HL-60 (cell line): ENCODE measurements around the gene AFAP1L2.

Experiments
- DNase-seq, 2 experiments: peaks; one replicate each; pipeline ENCODE4 v3.0.0-alpha.2; 2010 to 2020; ENCODE audit warnings: low read depth in 1 of 2, low spot score in 1 of 2
- H3K27ac ChIP-seq: fragments of 250-450 bp; sonication (Bioruptor Pico); replicated peaks from 2 replicates; pipeline ENCODE4 v1.5.1; 2020; ENCODE audit warnings: mild to moderate bottlenecking, moderate library complexity
- H3K27me3 ChIP-seq: fragments of 250-450 bp; sonication (Bioruptor Pico); 2 replicates; pipeline ENCODE4 v1.5.1; 2021; ENCODE audit warnings: mild to moderate bottlenecking, moderate library complexity; ENCODE audit not compliant: insufficient read depth, poor library complexity, severe bottlenecking
- H3K4me3 ChIP-seq: replicated peaks from 2 replicates; pipeline ENCODE4 v1.5.1; 2011; ENCODE audit warnings: mild to moderate bottlenecking, control low read depth, low read length; ENCODE audit not compliant: insufficient read depth
- GABPA ChIP-seq: IDR thresholded peaks from 2 replicates; pipeline ENCODE4 v1.6.1; 2012; ENCODE audit warnings: low read depth
- POLR2AphosphoS5 ChIP-seq: IDR thresholded peaks from 2 replicates; pipeline ENCODE4 v1.6.1; 2012; ENCODE audit warnings: low read depth
- SPI1 ChIP-seq: IDR thresholded peaks from 2 replicates; pipeline ENCODE4 v1.6.1; 2012; ENCODE audit warnings: low read depth, mild to moderate bottlenecking, borderline replicate concordance
- TF ChIP-seq, protein P1 (sequence below): IDR thresholded peaks from one replicate; pipeline ENCODE4 v1.5.1; 2011; ENCODE audit warnings: low read length, control low read depth, inconsistent platforms; ENCODE audit not compliant: insufficient read depth
- TF ChIP-seq, protein P2 (sequence below): IDR thresholded peaks from 2 replicates; pipeline ENCODE4 v1.6.1; 2012; ENCODE audit warnings: low read depth; ENCODE audit not compliant: insufficient replicate concordance

AFAP1L2 gene

DNA sequence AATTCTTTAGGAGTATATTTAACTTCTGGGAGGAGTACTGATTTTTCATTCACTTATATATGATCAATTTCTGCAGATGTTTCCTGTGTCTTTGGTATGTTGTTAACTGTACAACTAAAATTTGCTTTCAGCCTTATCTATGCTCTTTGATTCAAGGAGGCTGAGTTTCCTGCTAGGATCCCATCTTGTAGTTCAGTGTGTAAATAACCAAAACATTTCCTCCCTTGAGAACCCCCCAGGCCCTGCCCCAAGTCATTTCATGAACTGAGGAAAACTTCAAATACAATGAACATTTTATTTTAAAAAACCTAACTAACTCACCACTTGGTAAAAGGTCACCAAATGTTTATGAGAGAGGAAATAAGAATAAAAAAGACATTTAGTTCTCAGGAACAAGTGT lies 109.8 kb downstream of the AFAP1L2 start:
- TF ChIP-seq POLR2AphosphoS5 (no peak), GABPA (no peak), SPI1 (no peak)
- TF ChIP-seq, protein P1, sequence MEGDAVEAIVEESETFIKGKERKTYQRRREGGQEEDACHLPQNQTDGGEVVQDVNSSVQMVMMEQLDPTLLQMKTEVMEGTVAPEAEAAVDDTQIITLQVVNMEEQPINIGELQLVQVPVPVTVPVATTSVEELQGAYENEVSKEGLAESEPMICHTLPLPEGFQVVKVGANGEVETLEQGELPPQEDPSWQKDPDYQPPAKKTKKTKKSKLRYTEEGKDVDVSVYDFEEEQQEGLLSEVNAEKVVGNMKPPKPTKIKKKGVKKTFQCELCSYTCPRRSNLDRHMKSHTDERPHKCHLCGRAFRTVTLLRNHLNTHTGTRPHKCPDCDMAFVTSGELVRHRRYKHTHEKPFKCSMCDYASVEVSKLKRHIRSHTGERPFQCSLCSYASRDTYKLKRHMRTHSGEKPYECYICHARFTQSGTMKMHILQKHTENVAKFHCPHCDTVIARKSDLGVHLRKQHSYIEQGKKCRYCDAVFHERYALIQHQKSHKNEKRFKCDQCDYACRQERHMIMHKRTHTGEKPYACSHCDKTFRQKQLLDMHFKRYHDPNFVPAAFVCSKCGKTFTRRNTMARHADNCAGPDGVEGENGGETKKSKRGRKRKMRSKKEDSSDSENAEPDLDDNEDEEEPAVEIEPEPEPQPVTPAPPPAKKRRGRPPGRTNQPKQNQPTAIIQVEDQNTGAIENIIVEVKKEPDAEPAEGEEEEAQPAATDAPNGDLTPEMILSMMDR = no peak
- TF ChIP-seq, protein P2, sequence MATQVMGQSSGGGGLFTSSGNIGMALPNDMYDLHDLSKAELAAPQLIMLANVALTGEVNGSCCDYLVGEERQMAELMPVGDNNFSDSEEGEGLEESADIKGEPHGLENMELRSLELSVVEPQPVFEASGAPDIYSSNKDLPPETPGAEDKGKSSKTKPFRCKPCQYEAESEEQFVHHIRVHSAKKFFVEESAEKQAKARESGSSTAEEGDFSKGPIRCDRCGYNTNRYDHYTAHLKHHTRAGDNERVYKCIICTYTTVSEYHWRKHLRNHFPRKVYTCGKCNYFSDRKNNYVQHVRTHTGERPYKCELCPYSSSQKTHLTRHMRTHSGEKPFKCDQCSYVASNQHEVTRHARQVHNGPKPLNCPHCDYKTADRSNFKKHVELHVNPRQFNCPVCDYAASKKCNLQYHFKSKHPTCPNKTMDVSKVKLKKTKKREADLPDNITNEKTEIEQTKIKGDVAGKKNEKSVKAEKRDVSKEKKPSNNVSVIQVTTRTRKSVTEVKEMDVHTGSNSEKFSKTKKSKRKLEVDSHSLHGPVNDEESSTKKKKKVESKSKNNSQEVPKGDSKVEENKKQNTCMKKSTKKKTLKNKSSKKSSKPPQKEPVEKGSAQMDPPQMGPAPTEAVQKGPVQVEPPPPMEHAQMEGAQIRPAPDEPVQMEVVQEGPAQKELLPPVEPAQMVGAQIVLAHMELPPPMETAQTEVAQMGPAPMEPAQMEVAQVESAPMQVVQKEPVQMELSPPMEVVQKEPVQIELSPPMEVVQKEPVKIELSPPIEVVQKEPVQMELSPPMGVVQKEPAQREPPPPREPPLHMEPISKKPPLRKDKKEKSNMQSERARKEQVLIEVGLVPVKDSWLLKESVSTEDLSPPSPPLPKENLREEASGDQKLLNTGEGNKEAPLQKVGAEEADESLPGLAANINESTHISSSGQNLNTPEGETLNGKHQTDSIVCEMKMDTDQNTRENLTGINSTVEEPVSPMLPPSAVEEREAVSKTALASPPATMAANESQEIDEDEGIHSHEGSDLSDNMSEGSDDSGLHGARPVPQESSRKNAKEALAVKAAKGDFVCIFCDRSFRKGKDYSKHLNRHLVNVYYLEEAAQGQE = no peak
- no peak for DNase-seq
- no peak overlapping the region for H3K4me3 ChIP-seq
- H3K27ac ChIP-seq = no peak overlapping the region
- H3K27me3 ChIP-seq = no peaks in the 10 kb centered on the region

DNA sequence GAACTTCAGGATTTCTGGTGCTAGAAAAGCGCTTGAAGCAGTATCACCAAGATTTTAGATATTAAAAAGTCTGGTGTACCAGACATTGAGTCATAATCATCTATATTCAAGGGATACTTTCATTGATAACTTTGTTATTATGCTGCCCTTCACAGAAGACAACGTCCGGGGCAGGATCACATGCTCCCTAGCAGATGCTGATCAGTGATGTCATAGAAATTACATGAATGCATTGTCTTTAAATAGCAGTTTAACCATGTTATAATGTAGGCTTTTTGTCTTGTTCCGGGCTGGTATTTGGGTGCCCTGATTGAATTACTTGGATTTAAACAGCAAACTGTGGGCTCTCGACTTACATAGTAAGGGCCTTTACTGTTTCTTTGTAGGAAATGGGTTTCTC lies 111.2 kb downstream of the AFAP1L2 start:
- Histone ChIP-seq H3K4me3 (no peak overlapping the region), H3K27me3 (no peaks in the 10 kb centered on the region), H3K27ac (no peak overlapping the region)
- DNase-seq = no peak
- no peak for TF ChIP-seq GABPA
- no peak for TF ChIP-seq SPI1
- TF ChIP-seq, protein P1 = no peak
- no peak for TF ChIP-seq POLR2AphosphoS5
- TF ChIP-seq, protein P2 = no peak

DNA sequence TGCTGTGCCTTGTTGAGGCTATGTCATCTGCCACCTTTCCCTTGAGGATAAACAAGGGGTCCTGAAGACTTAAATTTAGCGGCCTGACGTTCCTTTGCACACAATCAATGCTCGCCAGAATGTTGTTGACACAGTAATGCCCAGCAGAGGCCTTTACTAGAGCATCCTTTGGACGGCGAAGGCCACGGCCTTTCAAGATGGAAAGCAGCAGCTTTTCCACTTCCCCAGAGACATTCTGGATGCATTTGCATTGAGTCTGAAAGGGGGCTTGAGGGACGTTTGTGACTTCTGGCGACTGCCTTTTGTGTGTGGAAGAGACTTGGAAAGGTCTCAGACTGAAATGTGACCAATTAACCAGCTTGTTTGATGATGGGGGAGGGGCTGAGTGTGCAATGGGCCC lies 112.8 kb downstream of the AFAP1L2 start:
- TF ChIP-seq, protein P1 = no peak
- no peak for TF ChIP-seq GABPA
- no peak for TF ChIP-seq POLR2AphosphoS5
- TF ChIP-seq, protein P2 = no peak
- TF ChIP-seq SPI1 = no peak
- Histone ChIP-seq H3K27me3 (no peaks in the 10 kb centered on the region), H3K27ac (no peak overlapping the region), H3K4me3 (no peak overlapping the region)
- DNase-seq = no peak
